Activated T-cell treated with anti-CD3 and anti-CD28 coated beads for 48 hours (primary cell): ENCODE results near the gene MCM3AP.

Source experiments
- DNase-seq: peaks from one replicate; pipeline ENCODE4 v3.0.0-alpha.2; 2020; ENCODE audit warnings: low read depth

Gene MCM3AP

DNA sequence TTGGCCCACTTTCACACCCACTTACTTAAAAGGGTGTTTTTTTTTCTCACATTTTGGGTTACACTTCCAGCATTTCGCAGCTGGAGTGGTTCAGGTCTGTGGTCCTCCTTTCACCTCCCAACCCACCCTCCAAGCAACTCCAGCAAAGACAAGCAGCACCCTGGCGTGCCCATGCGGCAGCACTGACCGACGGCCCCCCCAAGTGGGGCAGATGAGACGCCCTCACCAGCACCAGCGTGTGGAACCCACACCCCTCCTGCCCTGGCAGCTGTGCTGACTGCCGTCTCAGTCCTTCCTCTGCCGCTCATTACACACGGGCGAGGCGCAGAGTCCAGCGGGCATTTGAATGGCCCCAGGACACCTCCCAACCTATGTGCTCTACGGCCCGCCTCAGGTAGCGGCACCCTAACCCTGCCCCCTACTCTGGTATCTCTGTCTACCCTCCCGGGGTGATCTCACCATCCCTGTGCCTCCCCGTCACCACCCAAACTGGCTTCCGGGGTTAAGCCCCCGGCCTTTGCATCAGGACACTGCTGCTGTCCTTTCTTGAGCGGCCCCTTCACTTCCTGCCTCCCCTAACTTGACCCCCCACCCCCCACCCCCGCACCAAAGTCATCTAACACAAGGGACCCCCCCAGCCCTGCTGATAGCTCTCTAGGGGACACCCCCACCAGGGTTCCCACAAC lies 67.8 kb downstream of the MCM3AP start:
- DNase-seq: no peak

DNA sequence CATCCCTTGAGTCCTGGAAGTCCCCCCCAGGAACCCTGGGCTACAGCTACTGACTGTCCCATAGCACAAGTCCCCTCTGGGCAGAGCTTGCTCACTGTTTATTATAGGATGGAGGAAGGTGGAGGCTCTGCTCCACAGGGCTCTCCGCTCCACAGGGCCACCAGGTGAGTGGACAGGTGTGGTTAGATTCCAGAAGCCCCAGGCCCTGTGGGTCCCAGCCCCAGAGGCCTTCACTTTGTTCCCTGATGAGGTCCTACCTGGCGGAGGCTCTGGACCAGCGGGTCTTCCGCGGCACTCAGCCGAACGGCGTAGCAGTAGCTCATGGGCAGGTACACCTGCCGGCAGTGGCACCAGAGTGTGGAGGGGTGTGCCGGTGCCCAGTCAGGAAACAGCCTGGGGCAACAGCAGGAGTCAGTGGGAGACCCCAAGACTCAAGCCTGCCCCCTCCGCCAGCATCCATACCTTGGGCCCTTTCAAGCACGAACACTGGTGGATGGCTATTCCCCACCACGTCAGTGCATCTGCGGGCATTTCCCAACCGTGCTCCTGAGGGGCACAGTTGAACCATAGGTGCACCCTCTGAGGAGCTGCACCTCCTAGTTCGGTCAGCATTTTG lies 69.2 kb downstream of the MCM3AP start:
- no peak for DNase-seq

DNA sequence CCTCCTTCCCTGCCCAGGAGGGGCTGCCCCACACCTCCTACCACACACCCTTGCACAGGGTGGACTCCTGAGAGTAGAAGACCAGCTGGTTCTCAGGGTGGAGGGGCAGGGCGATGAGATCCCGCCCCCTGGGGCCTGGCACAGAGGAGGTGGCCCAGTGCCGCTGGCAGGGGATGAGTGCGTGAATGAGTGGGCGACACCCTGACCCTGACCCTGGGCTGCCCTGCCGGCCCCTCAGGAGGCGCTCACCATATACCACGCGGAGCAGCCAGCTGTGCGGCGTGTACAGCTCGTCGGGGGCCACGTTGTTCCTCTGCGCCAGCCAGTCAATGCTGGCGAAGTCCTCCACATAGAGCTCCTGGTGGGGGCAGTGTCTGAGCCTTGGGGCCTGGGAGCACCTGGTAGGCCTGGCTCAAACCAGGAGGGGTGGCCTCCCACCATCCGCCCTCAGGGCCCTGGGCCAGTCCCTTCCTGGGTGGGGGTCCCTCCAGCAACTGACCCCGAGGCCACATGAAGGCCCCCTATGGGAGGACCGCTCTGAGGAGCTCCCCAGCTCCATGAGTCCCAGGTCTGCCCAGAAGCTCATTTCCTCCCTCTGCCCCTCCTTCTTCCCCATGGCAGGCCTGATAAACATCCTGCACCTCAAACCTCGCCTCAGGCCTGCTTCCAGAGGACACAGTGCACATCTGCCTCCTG lies 69.8 kb downstream of the MCM3AP start:
- DNase-seq: no peak

DNA sequence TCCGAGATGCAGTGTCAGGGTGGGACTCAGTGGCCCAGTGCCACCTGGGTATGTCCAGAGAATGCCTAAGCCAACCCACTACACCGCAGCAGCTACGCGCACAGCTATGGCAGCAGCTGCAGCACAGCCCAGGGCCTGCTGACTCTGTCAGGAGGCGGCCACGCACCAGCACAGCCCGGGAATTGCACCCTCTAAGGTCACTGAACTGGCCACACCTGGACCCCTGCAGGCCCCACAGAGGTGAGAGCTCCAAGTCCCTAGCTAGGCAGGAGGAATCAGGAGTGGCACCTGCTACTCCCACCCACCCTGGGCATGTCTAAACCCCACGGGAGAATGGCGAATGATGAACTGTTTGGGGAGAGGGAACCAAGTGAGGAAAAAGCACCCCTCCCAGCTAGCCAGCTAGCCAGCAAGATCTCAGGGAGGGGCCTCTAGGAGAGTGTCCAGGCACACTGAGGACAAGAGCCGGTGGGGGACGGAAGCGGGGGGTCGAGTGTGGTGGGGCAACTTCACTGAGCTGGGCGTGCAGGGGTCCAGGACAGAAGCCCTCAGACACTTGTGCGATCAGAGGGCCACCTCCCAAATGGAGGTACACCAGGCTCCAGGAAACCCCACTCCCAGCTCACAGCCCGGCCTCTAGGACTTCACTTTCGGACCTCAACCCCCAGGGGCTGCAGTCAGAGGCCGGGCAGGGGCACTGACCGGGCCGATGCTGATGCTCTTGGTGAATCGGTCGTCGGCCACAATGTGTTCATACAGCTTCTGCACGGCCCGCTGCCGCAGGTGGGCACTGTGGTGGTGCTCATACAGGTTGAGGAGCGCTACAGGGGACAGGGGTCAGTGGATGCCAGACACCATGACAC lies 70.7 kb downstream of the MCM3AP start:
- no peak for DNase-seq

DNA sequence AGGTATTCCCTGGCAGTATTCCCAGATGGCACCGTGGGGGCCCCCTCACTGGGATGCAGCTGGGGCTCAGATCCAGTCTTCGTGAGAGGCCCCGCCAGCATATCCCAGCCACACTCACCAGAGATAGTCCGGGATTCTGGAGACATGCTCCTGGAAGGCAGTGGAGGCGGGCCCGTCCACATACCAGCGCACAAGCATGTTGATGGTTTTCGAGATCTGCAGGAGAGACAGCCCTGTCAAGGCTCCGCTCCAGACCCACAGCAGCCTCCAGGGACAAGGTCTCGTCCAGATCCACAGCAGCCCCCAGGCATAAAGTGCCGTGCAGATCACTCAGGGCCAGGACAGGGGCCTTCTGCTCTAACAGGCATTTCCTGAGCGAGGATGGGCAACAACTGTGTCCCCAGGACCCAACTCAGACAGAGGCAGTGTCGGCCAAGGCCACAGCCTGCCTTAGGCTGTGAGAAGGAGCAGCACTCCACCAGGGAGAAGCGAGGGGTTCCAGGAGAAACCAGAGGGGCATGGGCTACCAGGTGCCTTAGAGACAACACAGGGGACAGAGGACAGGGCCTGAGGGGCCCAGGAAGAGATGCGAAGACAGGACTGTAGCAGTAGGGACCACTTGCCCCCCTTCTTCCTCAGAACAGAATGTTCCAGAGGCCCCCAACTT lies 71.7 kb downstream of the MCM3AP start:
- no peak for DNase-seq

DNA sequence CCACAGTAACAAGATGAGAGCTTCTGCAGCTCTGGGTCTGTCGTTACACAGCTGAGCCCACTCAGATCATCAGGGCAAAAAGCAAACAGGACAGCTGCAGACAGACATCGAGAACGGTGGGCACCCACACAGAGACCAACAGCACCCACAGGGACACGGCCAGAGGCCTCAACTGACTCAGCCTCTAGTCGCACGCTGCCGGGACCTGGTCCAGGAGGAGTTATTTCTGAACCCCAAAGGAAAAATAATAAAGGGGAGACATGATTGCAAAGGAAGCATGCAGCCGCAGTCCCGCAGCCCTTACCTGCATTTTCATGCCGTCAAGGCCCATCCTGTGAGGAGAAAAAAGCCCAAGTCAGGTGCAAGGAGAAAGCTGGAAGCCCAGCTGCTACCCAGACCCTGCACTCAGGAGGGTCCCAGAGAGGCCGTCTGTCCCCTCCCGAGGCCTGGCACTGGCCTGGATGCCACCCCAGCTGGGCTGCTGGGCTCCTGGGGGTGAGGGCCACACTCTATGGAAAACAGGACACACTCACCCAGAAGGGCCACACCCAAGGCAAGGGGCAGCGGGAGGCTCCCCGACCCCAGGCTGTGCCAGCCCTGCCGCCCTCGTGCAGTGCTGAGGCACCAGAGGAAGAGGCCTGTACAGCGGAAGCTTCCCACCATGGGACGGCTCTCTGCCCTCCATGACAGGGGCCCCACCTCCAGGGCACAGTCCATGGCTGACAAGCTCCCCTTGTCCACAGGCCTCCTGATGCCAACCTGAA lies 72.5 kb downstream of the MCM3AP start:
- no peak for DNase-seq

DNA sequence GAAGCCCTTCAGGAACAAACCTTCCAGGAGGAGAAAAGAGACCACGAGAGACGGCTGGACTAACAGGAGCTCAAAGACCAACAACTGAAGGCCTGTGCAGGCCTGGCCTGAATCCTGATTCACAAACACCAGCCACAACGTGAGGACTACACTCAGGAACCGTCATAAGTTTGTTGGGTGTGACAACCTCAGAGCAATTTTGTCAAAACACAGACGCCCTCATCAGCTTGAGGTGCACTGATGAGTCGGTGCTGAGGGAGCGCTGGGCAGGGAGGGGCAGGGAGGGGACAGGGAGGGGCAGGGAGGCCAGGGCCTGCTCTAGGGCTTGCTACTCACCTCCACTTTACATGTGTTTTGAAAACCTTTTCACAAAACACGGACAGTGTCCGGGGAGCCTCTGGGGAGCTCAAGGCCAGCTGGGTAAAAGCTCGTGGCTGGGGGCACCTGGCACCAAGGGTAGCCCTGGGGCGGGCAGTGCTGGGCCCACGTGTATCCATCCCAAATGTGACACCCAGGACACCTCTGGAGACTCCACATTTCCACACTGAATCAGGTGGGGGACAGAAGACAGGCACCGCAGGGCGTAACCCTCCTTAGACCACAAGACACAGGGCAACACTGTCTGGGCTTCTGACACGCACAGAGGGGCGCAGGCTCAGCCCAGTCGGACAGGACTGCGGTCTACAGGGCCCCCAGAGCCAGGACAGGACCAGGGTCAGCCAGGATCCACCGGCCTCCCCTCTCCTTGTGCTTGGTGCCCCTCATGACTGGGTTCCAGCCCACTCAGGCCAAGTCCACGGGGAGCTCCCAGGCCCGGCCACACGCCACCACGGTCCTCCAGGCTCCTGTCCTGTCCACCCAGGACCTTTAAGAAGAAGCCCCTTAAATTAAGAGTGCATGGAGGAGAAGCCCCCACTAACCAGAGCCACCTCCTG lies 73.4 kb downstream of the MCM3AP start:
- DNase-seq: no peak

DNA sequence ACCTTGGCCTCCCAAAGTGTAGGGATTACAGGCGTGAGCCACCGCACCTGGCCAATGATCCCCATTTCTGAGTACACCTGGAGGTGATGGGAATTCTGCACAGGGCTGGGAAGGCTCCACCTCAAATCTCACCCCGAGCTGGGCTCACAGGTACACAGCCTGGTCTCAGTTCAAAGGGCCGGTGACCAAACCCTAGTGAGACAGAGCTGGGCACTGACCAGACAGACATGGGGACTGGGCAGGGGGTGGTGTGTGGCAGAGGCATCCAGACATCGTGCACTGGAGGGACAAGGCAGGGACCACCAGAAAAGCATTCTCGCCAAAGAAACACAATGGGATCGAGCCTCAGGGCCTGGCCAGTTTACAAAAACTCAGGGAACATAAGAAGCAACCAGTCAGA lies 74.0 kb downstream of the MCM3AP start:
- no peak for DNase-seq

DNA sequence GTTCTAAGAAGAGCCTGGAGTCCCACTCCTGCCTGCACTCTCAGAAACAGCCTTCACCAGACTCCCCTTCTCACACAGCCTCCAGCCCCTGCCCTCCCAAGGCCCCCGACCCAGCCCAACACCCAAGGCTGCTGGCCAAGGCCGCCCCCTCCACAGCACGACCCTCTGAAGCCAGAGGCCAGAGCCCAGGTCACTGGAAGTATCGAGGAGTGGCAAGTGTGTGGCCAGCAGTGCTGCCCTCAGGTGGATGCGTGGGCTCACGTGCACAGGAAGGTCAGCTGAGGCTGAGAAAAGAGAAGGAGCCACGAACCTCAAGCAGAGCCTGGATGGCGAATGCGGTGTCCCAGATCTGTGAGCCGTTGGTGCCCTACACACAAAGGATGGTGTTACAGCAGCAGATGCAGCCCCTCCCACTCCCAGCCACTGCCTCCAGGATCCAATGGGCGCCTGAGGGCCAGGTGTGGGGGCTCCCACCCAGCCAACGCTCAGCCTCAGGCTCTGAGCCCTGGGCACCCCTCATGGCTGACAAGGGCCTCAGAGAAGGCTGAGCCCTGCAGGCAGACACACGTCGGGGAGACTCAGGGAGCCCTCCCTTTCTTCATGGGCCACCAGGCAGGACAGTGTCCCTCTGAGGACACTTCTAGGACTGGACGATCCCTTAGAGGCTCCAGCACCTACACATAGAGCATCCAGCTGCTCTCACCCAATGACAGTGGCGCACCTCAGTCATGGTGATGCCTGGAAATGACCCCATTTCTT lies 74.9 kb downstream of the MCM3AP start:
- DNase-seq: no peak

DNA sequence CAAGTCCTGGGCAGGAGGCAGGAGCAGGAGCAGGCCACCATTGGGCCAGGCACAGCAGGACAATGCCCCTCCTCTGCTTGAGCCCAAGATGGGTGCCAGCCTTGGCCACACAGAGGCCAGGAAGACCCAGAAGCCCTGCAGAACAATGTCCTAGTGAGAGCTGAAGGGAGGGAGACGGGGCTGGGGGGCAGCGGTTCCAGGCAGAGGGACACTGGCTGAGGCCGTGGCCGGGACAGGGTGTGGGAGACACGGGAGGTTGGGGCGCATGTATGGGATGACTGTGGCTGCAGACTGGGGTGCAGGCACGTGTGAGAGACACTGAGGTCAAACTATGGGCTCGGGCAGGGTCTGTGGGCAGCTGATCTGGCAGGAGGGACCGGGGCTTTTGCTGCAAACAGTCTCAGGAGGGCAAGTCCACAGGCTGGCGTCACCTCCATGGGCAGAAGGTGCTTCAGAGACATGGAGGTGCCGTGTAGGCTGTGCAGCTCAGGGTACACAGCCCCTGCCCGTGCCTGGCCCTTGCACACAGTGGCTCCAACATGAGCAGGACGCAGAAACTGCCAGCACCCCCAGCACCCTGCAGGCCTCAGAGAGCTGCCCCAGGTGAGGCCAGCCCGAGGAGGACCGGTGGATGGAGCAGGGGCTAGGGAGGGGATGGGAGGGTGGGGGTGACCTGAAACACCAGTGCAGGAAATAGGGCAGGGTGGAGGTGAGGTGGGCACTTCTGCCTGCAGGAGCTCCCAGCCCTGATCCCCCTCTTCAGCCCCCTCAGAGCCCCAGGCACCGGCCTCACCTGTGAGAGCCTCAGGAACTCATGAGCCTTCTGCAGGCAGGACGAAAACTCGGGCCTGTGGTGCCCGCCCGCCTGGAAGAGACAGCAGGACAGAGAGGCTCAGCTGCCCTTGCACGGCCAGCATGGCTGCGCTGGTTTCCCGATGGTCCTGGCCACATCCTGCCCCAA lies 76.4 kb downstream of the MCM3AP start:
- DNase-seq: no peak

DNA sequence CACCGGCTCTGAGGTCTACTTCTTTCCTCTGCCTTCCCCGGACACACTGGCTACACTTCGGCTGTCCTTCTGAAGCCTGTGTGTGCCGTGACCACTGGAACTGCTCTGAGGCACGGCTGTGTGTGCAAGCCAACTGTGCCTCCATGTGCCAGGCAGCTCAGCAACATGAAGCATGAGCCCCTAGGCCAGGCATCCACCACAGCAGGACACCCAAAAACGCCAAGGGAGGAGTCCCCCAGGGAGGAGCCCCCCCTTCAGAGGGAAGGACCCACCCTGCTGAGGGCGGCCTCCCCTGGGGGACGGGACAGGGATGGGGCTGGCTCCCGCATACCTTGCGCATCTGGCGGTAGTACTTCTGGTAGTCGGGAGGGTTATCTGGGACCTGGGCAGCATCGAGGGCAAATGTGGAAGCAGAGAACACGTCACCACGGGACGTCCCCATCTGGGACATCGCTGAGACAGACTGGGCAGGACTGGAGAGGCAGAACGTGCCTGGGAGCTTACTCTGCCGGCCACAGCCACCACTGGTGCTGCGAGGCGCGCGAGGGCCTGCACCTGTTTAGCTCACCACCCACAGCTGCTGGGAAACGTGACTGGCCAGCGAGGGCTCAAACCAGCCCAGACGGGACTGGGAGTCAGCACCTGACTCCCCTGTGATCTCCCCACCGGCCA lies 77.4 kb downstream of the MCM3AP start:
- DNase-seq: no peak

DNA sequence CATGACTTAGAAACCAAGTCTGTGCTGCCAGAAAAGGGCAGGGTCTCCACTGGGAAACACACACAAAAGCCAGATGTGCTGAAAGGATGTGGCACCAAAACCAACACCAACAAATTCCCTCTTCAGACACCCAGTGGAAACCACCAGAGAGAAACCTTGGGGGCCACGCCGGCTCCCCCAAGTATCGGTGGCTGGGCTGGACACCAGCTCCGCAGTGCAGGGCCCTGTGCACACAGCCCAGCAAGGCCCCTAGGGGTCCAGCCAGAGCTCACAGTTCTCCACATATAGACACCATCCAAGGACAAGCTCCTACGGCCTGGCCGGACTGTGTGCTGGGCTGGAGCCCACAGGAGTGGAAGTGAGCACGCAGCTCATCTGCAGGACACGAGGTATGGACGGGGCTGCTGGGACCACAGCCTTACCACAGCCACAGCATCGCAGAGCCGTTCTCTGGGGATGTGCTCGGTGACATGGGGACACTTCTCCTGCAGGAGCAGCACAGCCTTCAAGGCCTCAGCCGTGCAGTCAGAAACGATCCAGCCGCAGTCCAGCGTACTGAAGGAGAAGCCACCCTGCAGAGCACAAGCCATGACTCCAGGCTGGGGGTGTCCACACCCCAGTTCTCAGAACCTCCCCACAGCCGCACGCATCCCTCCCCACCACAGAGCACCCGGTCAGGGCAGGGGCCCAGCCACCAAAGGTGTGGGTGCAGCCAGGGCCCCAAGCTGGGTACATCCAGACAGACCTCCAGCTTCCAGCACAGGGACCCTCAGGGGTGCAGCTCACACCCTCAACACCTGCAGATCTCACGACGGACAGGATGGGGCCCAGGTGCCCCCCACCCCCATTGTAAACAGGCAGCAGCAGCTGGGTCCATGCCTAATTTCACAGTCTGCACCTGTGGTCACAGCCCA lies 78.1 kb downstream of the MCM3AP start:
- DNase-seq: no peak

DNA sequence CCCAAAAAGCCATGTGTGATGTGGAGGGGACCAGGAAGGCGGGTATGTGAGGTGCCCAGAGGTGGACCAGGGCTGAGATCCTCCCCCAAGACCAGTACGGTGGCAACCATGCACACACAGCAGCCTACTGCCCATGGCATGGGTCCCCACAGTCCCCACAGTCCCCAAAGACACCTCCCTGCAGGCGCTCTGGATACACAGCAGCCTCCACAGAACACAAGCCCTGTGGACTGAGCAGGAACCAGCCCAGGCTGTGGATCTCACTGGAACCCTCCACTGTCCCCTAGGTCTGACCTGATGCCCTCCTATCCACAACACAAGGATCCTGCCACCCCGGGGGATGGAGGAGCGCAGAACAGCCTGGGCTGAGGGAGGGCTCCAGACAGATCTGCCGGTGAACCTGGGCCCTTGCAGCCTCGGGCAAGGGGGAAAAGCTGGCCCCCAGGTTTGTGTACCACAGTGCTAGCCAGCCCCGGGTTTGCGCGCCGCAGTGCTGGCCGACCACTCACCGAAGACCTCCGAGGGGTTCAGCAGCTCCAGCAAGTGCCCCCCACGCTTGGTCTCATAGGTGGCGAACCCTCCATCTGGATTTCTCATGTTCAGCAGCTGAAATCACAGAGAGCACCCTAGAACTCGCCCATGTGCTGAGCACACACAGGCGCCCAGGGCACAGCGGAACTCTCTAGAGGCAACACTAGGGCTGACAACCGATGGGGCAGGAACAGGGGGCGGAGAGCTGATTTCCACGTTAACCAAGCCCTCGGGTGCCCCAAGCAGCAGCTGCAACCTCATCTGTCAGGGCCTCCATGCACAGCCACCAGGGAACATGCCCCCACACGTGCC lies 79.0 kb downstream of the MCM3AP start:
- no peak for DNase-seq

DNA sequence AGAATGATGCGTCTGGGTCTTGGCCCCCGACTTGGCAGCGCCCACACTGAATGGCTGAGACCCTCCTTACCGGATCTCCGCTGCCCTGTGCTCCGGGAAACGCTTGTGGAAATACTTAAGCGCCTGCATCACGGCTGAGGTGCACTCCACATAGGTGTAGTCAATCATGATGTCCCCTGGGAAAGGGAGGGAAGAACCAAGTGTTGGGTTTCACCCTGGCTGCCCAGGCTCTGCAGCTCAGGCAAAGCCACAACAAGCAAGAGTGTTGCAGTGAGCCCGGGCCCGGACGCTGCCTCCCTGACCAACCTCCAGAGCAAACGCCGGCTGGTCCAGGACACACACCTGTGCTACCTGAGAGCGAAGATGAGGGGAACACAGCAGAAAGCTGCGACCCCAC lies 79.6 kb downstream of the MCM3AP start:
- DNase-seq: no peak

DNA sequence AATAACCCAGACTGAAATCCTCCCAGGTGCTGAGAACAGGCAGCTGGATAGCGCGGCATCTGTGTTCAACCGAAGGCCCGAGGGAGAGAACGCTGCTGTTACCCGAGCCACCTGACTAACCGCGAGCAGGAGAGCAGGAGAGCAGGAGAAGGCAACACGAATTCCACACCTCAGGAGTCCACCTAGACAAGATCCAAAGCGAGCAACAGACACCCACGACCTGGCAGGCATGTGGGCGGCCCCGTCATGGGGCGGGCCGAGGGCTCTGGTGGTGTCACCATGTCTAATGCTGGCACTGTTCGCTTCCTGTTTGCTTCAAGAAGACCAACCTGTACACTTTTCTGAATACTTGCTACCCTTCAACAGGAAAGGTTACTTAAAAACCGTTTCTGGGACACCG lies 80.2 kb downstream of the MCM3AP start:
- no peak for DNase-seq

DNA sequence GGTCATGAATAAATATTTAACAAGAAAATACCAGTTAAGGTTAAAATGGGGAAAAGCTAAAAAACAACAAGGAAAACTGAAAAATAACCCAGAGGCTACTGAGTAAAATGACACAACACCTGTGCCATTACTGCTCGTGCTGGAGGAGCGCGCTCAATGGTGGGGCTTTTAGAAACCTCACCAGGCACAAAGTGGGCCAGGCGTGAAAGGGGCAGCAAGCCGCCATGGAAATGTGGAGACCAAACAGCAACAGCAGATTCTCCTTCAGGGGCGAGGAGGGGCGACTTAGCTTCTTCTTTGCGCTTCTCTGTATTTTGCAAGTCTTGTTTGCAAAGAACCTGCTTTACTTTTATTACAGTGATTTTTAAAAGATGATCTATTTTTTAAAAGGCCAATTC lies 82.2 kb downstream of the MCM3AP start:
- no peak for DNase-seq
